NT2/D1 (cell line): ENCODE measurements around the gene NPLOC4.
"Not testable (repeated sequence)": the region's sequence is repeated elsewhere in the genome, so short reads cannot be mapped to it uniquely, and the experiment has no call there.

Source experiments
- SUZ12 ChIP-seq: IDR thresholded peaks from 2 replicates; pipeline ENCODE4 v1.6.1; 2011; ENCODE audit not compliant: insufficient read length, insufficient read depth; ENCODE audit errors: extremely low read depth
- YY1 ChIP-seq: IDR thresholded peaks from 2 replicates; pipeline ENCODE4 v1.6.1; 2011; ENCODE audit not compliant: insufficient read length, insufficient read depth
- ZNF274 ChIP-seq: IDR thresholded peaks from 2 replicates; pipeline ENCODE4 v1.6.1; 2011; ENCODE audit warnings: mild to moderate bottlenecking, low read depth, low read length

- TF ChIP-seq YY1, ZNF274, SUZ12: not testable (repeated sequence)
Measured at GRCh38 chr17:81618307-81618706, 18.6 kb downstream of the NPLOC4 start.
